Fibroblast of pulmonary artery (primary cell): ENCODE measurements around the gene ERBB4.

Experiments
- DNase-seq: peaks from one replicate; pipeline ENCODE4 v3.0.0-alpha.2; 2010; ENCODE audit warnings: low read depth
- H3K4me3 ChIP-seq: replicated peaks from 2 replicates; pipeline ENCODE4 v1.5.1; 2011; ENCODE audit warnings: low read depth, mild to moderate bottlenecking, control low read depth, low read length, moderate library complexity
- TF ChIP-seq, protein P1 (sequence below): IDR thresholded peaks from 2 replicates; pipeline ENCODE4 v1.5.1; 2011; ENCODE audit warnings: mild to moderate bottlenecking, control low read depth, low read length, inconsistent platforms; ENCODE audit errors: missing control alignments

Gene ERBB4

DNA sequence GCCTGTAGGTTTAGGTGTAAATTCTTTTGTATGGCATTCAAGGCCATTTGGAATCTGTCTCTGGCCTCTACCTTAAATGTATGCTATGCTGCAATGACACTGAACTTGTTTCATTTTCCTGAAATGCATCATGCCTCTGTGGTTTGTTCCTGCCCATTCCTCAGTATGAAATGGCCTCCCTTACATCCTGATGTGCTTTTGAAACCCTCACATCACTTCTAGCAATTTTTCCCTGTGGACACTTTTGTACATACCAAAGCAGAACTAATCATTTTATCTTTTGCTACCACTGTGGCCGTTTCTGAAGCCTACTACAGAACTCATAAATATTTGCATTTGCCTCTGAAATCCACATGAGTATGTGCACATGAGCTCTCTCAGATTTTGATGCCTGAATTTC, 557.2 kb downstream of the ERBB4 start:
- DNase-seq, result no peak
- TF ChIP-seq, protein P1, sequence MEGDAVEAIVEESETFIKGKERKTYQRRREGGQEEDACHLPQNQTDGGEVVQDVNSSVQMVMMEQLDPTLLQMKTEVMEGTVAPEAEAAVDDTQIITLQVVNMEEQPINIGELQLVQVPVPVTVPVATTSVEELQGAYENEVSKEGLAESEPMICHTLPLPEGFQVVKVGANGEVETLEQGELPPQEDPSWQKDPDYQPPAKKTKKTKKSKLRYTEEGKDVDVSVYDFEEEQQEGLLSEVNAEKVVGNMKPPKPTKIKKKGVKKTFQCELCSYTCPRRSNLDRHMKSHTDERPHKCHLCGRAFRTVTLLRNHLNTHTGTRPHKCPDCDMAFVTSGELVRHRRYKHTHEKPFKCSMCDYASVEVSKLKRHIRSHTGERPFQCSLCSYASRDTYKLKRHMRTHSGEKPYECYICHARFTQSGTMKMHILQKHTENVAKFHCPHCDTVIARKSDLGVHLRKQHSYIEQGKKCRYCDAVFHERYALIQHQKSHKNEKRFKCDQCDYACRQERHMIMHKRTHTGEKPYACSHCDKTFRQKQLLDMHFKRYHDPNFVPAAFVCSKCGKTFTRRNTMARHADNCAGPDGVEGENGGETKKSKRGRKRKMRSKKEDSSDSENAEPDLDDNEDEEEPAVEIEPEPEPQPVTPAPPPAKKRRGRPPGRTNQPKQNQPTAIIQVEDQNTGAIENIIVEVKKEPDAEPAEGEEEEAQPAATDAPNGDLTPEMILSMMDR, result no peak

DNA sequence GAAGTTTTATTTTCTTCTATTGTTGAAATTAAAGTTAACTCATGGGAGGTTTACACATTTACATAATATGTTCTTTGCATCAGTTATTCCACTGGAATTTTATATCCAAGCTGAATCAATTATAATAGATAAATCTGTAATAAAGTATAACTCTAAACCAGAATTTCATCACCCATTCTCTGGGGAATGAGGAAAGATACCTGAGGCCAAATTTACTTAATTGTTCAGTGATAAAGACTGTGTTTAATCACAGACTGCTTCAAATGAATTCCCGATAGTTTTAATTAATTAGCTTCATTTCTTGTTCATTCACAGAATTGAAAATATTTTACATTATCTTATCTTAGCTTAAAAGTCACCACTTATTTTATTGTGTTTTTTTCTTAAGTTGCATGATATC, 562.5 kb downstream of the ERBB4 start:
- DNase-seq, result no peak
- TF ChIP-seq, protein P1, result no peak

More for the DNA sequence above, 557.2 kb downstream of the ERBB4 start:
- no peak overlapping the region for H3K4me3 ChIP-seq

DNA sequence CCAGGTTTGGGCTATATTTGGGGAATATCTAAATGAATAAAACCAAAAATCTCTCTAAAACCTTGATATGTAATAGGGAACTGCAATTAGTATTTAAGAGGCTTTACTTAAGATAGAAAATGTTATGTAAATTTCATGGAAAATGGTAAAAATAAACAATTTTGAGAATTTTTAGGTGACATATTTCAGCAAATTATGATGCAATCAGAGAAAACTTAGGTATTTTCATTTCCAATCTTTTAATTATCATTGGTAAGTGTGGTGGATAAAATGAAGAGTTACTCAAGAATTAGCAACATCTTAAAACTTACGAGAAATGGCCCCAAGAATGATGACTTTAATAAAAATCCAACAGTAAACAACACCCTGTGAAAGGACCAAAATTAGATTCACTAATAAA, 571.4 kb downstream of the ERBB4 start:
- TF ChIP-seq, protein P1, result no peak
- DNase-seq, result no peak
- H3K4me3 ChIP-seq, result no peak overlapping the region

More for the DNA sequence above, 562.5 kb downstream of the ERBB4 start:
- no peak overlapping the region for H3K4me3 ChIP-seq

DNA sequence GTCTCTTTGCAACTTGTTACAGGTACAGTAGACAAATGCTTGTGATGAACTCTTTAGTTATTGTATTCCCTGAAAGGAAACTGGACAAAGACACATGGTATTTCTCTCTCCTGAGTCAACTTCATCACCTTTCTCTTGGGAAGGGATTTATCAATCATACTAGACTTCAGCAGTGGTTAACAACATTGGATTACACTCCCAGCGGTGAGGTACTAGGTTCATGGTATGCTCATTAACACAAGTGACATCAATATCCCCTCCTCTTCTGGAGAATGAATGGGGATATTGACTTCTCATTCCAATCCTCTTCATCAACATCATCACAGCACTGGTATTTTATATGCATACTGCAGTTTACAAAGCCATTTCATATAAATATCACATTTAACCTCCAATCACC, 574.6 kb downstream of the ERBB4 start:
- no peak for DNase-seq
- TF ChIP-seq, protein P1, result no peak
- no peak overlapping the region for H3K4me3 ChIP-seq

DNA sequence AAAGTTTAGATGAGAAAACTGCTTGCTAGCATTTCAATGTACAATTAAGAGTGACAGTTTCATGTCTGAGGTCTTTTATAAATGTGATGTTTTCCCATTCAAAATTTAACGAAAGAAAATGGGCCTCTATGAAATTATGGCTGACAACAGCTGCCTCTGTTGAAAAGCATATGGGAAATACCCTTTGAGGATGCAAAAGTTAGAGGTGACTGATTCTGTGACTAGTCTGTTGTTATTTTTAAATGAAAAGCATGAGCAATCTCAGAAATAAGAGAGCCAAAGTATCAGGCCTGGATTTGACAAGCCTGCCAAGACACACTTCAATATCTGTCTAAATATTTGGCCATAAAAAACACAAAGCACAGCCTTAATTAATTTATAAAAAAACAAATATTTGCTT, 580.8 kb downstream of the ERBB4 start:
- H3K4me3 ChIP-seq, result no peak overlapping the region
- no peak for DNase-seq
- TF ChIP-seq, protein P1, result no peak

DNA sequence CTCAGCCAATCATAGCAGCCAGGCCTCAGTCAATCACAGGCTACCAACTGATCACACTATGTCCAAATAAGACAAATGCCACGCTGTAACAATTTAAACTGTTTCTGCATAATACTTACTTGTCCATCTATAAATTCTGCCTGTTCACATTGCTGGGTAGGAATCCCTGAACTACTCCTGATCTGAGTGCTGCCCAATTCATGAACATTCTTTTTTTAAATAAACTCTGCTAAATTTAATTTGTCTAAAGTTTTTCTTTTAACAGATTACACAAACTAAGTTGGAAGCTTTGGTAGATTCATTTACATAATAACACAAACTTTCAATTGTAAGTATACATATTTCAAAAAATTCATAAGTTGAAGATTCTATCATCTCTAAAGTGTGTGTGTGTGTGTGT, 583.0 kb downstream of the ERBB4 start:
- TF ChIP-seq, protein P1, result no peak
- H3K4me3 ChIP-seq, result no peak overlapping the region
- DNase-seq, result no peak

DNA sequence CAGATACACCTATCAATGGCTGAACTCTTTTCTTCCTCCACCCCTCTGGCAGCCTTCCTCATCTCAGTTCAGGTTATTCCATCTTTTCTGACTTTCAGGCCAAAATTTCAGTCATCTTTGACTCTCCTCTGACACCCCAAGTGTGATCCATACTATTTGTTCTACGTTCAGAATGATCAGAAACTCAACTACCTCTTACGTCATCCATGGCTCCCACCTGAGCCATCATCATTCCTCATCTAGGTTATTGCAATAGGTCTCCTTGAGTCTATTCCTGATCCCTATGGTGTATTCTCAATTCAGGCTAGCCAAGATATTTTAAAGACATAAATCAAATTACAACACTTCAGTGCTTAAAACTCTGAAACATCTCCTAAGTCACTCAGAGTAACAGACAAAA, 589.7 kb downstream of the ERBB4 start:
- DNase-seq, result no peak
- TF ChIP-seq, protein P1, result no peak
- no peak overlapping the region for H3K4me3 ChIP-seq
